Caco-2 (cell line): ENCODE data around the gene SPRR1A. TPM values are rescaled to one million over a fixed set of nuclear protein-coding genes. Genes with fewer than 3 reads are reported as not detected.

Experiments
- BruUV-seq: library from RNA; stranded (reverse); fragments of 400-500 nt; replicated peaks from 2 replicates; lab custom pipeline; 2021; lab: Mats Ljungman, UMichigan
- CTCF ChIA-PET: fragments of 300-600 bp; sonication (Branson Sonifier 250); formaldehyde crosslinking; loops from one replicate; lab custom pipeline; 2022; ENCODE audit warnings: antibody characterized with exemption; lab: Charles Lee
- POLR2A ChIA-PET: fragments of 300-600 bp; sonication (Branson Sonifier 250); formaldehyde crosslinking; loops from one replicate; lab custom pipeline; 2022; ENCODE audit warnings: antibody characterized with exemption; lab: Charles Lee
- DNase-seq, 2 experiments: peaks; one replicate each; pipeline versions ENCODE4 v3.0.0 to v3.0.0-alpha.2; 2020 to 2022
- H3K27me3 ChIP-seq: replicated peaks from 2 replicates; pipeline ENCODE4 v1.6.0; 2011; ENCODE audit warnings: low read length; ENCODE audit not compliant: control insufficient read depth, insufficient read depth
- H3K36me3 ChIP-seq: 2 replicates; pipeline ENCODE4 v1.5.1; 2011; ENCODE audit warnings: low read length; ENCODE audit not compliant: control insufficient read depth, insufficient read depth
- H3K4me1 ChIP-seq: fragments of 250-450 bp; sonication (Bioruptor Pico); 2 replicates; pipeline ENCODE4 v1.5.1; 2020; ENCODE audit warnings: mild to moderate bottlenecking
- H3K4me3 ChIP-seq: 2 replicates; pipeline ENCODE4 v1.5.1; 2011; ENCODE audit warnings: low read depth, mild to moderate bottlenecking, control low read depth, low read length
- H3K9me3 ChIP-seq: fragments of 250-450 bp; sonication (Bioruptor Pico); 2 replicates; pipeline ENCODE4 v1.5.1; 2020; ENCODE audit warnings: mild to moderate bottlenecking, moderate library complexity
- H3K27ac Mint-ChIP-seq: one replicate; pipeline ENCODE4 v1.8.0; 2022; ENCODE audit warnings: mixed read lengths; ENCODE audit not compliant: unreplicated experiment
- H3K27me3 Mint-ChIP-seq: one replicate; pipeline ENCODE4 v1.8.0; 2022; ENCODE audit warnings: mixed read lengths; ENCODE audit not compliant: insufficient read depth, unreplicated experiment
- H3K36me3 Mint-ChIP-seq: one replicate; pipeline ENCODE4 v1.8.0; 2022; ENCODE audit warnings: mild to moderate bottlenecking, mixed read lengths; ENCODE audit not compliant: insufficient read depth, unreplicated experiment
- H3K4me1 Mint-ChIP-seq: one replicate; pipeline ENCODE4 v1.8.0; 2022; ENCODE audit warnings: low read depth, mixed read lengths; ENCODE audit not compliant: unreplicated experiment
- H3K4me3 Mint-ChIP-seq: one replicate; pipeline ENCODE4 v1.8.0; 2022; ENCODE audit warnings: mild to moderate bottlenecking, moderate library complexity, mixed read lengths; ENCODE audit not compliant: unreplicated experiment
- H3K9me3 Mint-ChIP-seq: one replicate; pipeline ENCODE4 v1.8.0; 2022; ENCODE audit warnings: mixed read lengths; ENCODE audit not compliant: unreplicated experiment
- intact Hi-C: fragments of 100-400 bp; cut with micrococcal nuclease; formaldehyde crosslinking; loops from one replicate; pipeline ENCODE4 v1.10.0; 2022; ENCODE audit not compliant: unreplicated experiment
- total RNA-seq: library from RNA; stranded (reverse); gene quantifications from 2 replicates; pipeline ENCODE4 v1.2.3, GENCODE V29; 2022
- TF ChIP-seq, protein P1 (sequence below), 2 experiments: fragments of 200-600 bp in 1 of 2; IDR thresholded peaks; 1 replicate in 1 of 2; 2 replicates in 1 of 2; pipeline versions ENCODE4 v1.5.1 to v1.8.0; 2011 to 2022; ENCODE audit warnings: antibody characterized with exemption in 1 of 2, control low read depth in 1 of 2, inconsistent platforms in 1 of 2, low read depth in 1 of 2, low read length in 1 of 2, mild to moderate bottlenecking in 1 of 2, moderate library complexity in 1 of 2; ENCODE audit not compliant: insufficient read depth in 1 of 2, severe bottlenecking in 1 of 2, unreplicated experiment in 1 of 2

SPRR1A gene
- total RNA-seq, 1 experiment from 2014 or later, result not detected

DNA sequence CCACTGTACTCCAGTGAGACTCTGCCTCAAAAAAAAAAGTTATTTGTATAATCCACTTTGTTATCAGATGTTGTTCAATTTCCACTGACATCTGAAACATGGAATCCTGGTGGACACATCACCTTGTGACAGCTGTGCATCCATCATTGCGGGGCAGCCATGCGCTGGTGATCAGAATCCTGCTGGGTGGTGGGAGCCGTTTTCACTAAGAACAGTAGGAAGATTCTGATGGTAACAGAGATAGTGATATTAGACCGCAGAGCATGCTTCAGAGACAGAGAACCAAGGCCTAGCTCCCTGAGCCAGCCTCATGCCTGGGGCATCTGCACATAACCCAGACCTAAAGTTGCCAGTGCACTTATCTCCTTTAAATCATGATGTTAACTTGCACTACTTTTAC, 14.6 kb downstream of the SPRR1A start:
- Mint-ChIP-seq H3K27me3 (no peaks in the 10 kb centered on the region), H3K27ac (no peak overlapping the region), H3K4me1 (peaks cover 12% of the 10 kb centered on the region), H3K36me3 (no peaks in the 10 kb centered on the region), H3K4me3 (no peak overlapping the region), H3K9me3 (peaks cover 21% of the 10 kb centered on the region)
- peaks cover 15% of the 10 kb centered on the region for H3K4me1 ChIP-seq
- no TSS peak for BruUV-seq
- no peak overlapping the region for H3K4me3 ChIP-seq
- no peak for DNase-seq
- H3K36me3 ChIP-seq, result no peaks in the 10 kb centered on the region
- ChIA-PET CTCF (no interaction called here), POLR2A (no interaction called here)
- no peaks in the 10 kb centered on the region; the same call in 1 of the 2 replicates for H3K27me3 ChIP-seq
- TF ChIP-seq, protein P1, sequence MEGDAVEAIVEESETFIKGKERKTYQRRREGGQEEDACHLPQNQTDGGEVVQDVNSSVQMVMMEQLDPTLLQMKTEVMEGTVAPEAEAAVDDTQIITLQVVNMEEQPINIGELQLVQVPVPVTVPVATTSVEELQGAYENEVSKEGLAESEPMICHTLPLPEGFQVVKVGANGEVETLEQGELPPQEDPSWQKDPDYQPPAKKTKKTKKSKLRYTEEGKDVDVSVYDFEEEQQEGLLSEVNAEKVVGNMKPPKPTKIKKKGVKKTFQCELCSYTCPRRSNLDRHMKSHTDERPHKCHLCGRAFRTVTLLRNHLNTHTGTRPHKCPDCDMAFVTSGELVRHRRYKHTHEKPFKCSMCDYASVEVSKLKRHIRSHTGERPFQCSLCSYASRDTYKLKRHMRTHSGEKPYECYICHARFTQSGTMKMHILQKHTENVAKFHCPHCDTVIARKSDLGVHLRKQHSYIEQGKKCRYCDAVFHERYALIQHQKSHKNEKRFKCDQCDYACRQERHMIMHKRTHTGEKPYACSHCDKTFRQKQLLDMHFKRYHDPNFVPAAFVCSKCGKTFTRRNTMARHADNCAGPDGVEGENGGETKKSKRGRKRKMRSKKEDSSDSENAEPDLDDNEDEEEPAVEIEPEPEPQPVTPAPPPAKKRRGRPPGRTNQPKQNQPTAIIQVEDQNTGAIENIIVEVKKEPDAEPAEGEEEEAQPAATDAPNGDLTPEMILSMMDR (IDR thresholded peaks at IDR 0.05; ENCODE audit: insufficient read depth in 1 of 2, low read depth in 1 of 2, low read length in 1 of 2, severe bottlenecking in 1 of 2, unreplicated experiment in 1 of 2), result no peak
- intact Hi-C loops, result no loop called here
- H3K9me3 ChIP-seq, result no peaks in the 10 kb centered on the region

DNA sequence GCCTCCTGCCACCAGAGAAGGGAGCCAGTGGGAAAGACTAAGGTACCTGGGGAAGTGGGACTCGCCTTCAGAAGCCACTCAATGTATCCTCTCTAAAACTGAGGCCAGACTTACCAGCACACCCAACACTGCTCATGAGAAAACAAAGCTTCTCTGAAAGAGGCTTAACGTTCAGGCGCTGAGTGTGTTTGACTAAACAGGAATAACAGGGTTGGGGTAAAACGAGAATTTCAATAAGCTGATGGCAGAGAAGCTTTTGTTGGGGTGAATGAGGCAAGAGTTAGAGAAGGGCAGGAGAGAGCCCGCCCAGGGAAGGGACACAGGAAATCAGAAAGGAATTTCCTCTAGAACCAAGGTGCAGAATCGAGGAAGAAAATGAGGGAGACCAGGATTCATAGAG, 15.9 kb downstream of the SPRR1A start:
- Histone ChIP-seq H3K4me3 (no peak overlapping the region), H3K36me3 (no peaks in the 10 kb centered on the region), H3K9me3 (no peaks in the 10 kb centered on the region), H3K4me1 (peaks cover 15% of the 10 kb centered on the region), H3K27me3 (no peaks in the 10 kb centered on the region; the same call in 1 of the 2 replicates)
- Mint-ChIP-seq H3K36me3 (peaks cover 5% of the 10 kb centered on the region), H3K9me3 (peaks cover 30% of the 10 kb centered on the region), H3K27me3 (no peaks in the 10 kb centered on the region), H3K4me1 (peaks cover 12% of the 10 kb centered on the region), H3K4me3 (no peak overlapping the region), H3K27ac (no peak overlapping the region)
- TF ChIP-seq, protein P1 (IDR thresholded peaks at IDR 0.05; ENCODE audit: insufficient read depth in 1 of 2, low read depth in 1 of 2, low read length in 1 of 2, severe bottlenecking in 1 of 2, unreplicated experiment in 1 of 2), result no peak
- intact Hi-C loops, result no loop called here
- BruUV-seq, result no TSS peak
- ChIA-PET POLR2A (no interaction called here), CTCF (no interaction called here)
- DNase-seq, result no peak

DNA sequence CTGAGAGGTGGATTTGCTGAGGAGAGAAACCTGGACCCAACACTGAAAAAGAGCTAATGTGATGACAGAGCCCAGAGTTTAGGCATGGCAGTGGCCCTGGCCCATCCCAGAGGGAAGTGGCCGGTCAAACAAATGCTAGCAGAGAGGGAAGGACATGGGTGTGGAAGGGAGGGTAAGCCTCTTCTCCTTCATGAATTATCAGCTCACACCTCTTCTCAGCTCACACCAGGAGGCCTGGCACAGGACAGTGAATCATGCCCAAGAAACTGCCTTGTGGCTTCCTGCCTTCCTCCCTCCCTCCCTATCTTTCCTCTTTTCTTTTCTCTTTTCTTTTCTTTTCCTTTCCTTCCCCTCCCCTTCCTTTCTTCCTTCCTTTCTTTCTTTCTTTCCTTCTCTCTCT, 16.4 kb downstream of the SPRR1A start:
- Histone ChIP-seq H3K36me3 (no peaks in the 10 kb centered on the region), H3K4me3 (no peak overlapping the region), H3K4me1 (peaks cover 15% of the 10 kb centered on the region), H3K9me3 (no peaks in the 10 kb centered on the region), H3K27me3 (no peaks in the 10 kb centered on the region; the same call in 1 of the 2 replicates)
- BruUV-seq, result no TSS peak
- CTCF ChIA-PET, result no interaction called here
- H3K4me1 Mint-ChIP-seq, result peaks cover 12% of the 10 kb centered on the region
- no peak overlapping the region for H3K27ac Mint-ChIP-seq
- H3K27me3 Mint-ChIP-seq, result no peaks in the 10 kb centered on the region
- peaks cover 27% of the 10 kb centered on the region for H3K9me3 Mint-ChIP-seq
- POLR2A ChIA-PET, result no interaction called here
- no peak overlapping the region for H3K4me3 Mint-ChIP-seq
- DNase-seq, result no peak
- peaks cover 5% of the 10 kb centered on the region for H3K36me3 Mint-ChIP-seq
- TF ChIP-seq, protein P1 (IDR thresholded peaks at IDR 0.05; ENCODE audit: insufficient read depth in 1 of 2, low read depth in 1 of 2, low read length in 1 of 2, severe bottlenecking in 1 of 2, unreplicated experiment in 1 of 2), result no peak
- intact Hi-C loops, result no loop called here
